T-cell (primary cell): ENCODE measurements around the gene PIGM. TPM values are rescaled to one million over a fixed set of nuclear protein-coding genes. Genes with fewer than 3 reads are reported as not detected.
A peak's percentile ranks its signal among the peaks of the same experiment; 100 is the strongest.

ENCODE experiments used
- ATAC-seq, 4 experiments: fragments of 200-7000 bp in 3 of 4; fragments of 150-1000 bp in 1 of 4; cut with Tn5 transposase; replicated peaks in 1 of 4; 1 replicate in 3 of 4; 2 replicates in 1 of 4; pipeline ENCODE4 v1.10.0; 2021; ENCODE audit warnings: moderate library complexity in 3 of 4, mild to moderate bottlenecking in 2 of 4, moderate number of reproducible peaks in 1 of 4
- CTCF ChIA-PET, 2 donors: fragments of 300-600 bp; sonication (Branson Sonifier 250); formaldehyde crosslinking; loops; one replicate each; lab custom pipeline; 2022; ENCODE audit warnings: antibody characterized with exemption in 2 of 2; lab: Charles Lee
- POLR2A ChIA-PET, 2 donors: fragments of 300-600 bp; sonication (Branson Sonifier 250); formaldehyde crosslinking; loops; one replicate each; lab custom pipeline; 2022; ENCODE audit warnings: antibody characterized with exemption in 2 of 2; lab: Charles Lee
- DNase-seq, 35 experiments: peaks; one replicate each; pipeline versions ENCODE4 v3.0.0 to v3.0.0-alpha.2; 2013 to 2023
- H3K27ac ChIP-seq: one replicate; pipeline ENCODE4 v1.5.1; 2013; ENCODE audit warnings: low read length
- H3K27me3 ChIP-seq, 2 experiments: replicated peaks in 1 of 2; 1 replicate in 1 of 2; 2 replicates in 1 of 2; pipeline versions ENCODE4 v1.6.1 to v1.7.0; 2013; ENCODE audit warnings: low read length in 1 of 2, mixed read lengths in 1 of 2; ENCODE audit not compliant: control insufficient read depth in 2 of 2, insufficient read depth in 2 of 2; ENCODE audit errors: extremely low read depth in 1 of 2
- H3K36me3 ChIP-seq, 2 donors: 1 replicate in 1 of 2; 2 replicates in 1 of 2; pipeline versions ENCODE4 v1.6.1 to v1.7.0; 2013; ENCODE audit warnings: low read length in 1 of 2; ENCODE audit not compliant: control insufficient read depth in 2 of 2, insufficient read depth in 1 of 2; ENCODE audit errors: extremely low read depth in 1 of 2
- H3K4me1 ChIP-seq, 2 experiments: 1 replicate in 1 of 2; 2 replicates in 1 of 2; pipeline versions ENCODE4 v1.6.1 to v1.7.0; 2013; ENCODE audit warnings: low read length in 2 of 2, mixed read lengths in 1 of 2; ENCODE audit not compliant: insufficient read depth in 2 of 2, control insufficient read depth in 1 of 2; ENCODE audit errors: extremely low read depth in 1 of 2
- H3K4me3 ChIP-seq, 2 donors: 1 replicate in 1 of 2; 2 replicates in 1 of 2; pipeline versions ENCODE4 v1.5.1 to v1.7.0; 2013; ENCODE audit warnings: mild to moderate bottlenecking in 2 of 2, low read length in 1 of 2, moderate library complexity in 1 of 2; ENCODE audit not compliant: control insufficient read depth in 1 of 2; ENCODE audit errors: extremely low read depth in 1 of 2
- H3K9me3 ChIP-seq: 2 replicates; pipeline ENCODE4 v1.7.0; 2013
- H3K27ac Mint-ChIP-seq, 2 donors: one replicate each; pipeline ENCODE4 v1.8.0; 2020 to 2021; ENCODE audit warnings: mild to moderate bottlenecking in 2 of 2, mixed read lengths in 2 of 2
- H3K27me3 Mint-ChIP-seq, 2 donors: one replicate each; pipeline ENCODE4 v1.8.0; 2021 to 2022; ENCODE audit warnings: mixed read lengths in 2 of 2
- H3K36me3 Mint-ChIP-seq: one replicate; pipeline ENCODE4 v1.8.0; 2021; ENCODE audit warnings: mixed read lengths
- H3K4me1 Mint-ChIP-seq, 3 donors: one replicate each; pipeline ENCODE4 v1.8.0; 2020 to 2022; ENCODE audit warnings: mixed read lengths in 3 of 3, mild to moderate bottlenecking in 1 of 3
- H3K4me3 Mint-ChIP-seq, 3 donors: one replicate each; pipeline ENCODE4 v1.8.0; 2020 to 2022; ENCODE audit warnings: mild to moderate bottlenecking in 3 of 3, mixed read lengths in 3 of 3, moderate library complexity in 3 of 3
- H3K9me3 Mint-ChIP-seq, 3 donors: one replicate each; pipeline ENCODE4 v1.8.0; 2020 to 2022; ENCODE audit warnings: mixed read lengths in 3 of 3
- WGBS: methylation state at CpG from one replicate; pipeline ENCODE4 v1.1.5; 2013; ENCODE audit warnings: missing lambda C conversion rate; ENCODE audit not compliant: insufficient coverage; 5-methylcytosine and 5-hydroxymethylcytosine counted together
- total RNA-seq, 35 experiments: library from RNA in 6 of 35; stranded (reverse) in 6 of 35; fragments of 120-200 nt in 1 of 35; gene quantifications; one replicate each; pipeline versions ENCODE4 v1.2.1 to v1.2.4 and lab custom pipeline; 2013 to 2026

The PIGM gene
- total RNA-seq, 5 donors from 2014 or later (not counting 1 experiment from before 2014, with no cell fraction given), result 3.2 to 9.7 (median 8.4) TPM

DNA sequence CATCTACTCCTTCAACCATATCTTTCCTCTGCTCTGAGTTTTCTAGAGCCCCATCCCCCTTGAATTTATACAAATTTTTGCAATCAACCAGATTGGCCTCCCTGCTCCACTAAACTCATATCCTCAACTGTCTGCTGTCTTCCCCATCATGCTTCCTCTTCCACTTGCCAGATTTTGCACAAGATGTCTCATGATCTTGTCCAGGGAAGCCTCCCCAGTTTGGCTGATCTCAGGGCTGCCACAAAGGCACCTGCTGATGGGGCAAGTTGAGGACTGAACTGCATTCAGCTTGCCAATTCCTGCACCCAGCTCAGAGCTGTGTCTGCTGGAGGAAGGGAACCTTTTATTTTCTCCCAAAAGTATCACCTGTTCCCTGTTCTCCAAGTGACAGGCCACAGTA lies 45.7 kb upstream of the PIGM start:
- H3K4me3 Mint-ChIP-seq, result no peak overlapping the region
- ATAC-seq (no peak), DNase-seq (no peak)
- no peak overlapping the region for H3K27ac Mint-ChIP-seq
- H3K4me1 ChIP-seq, result peaks cover 0 to 4% of the 10 kb centered on the region in 2 experiments
- peaks cover 10 to 41% of the 10 kb centered on the region in 2 experiments for H3K27me3 ChIP-seq
- peaks cover 48 to 75% of the 10 kb centered on the region in 2 donors for H3K27me3 Mint-ChIP-seq
- peaks cover 0 to 4% (median 0%) of the 10 kb centered on the region in 3 donors for H3K4me1 Mint-ChIP-seq
- H3K9me3 Mint-ChIP-seq, result no peaks in the 10 kb centered on the region
- no peaks in the 10 kb centered on the region for H3K36me3 Mint-ChIP-seq
- H3K4me3 ChIP-seq, result no peak overlapping the region
- H3K36me3 ChIP-seq, result no peaks in the 10 kb centered on the region
- CTCF ChIA-PET, result interaction anchor here (0.6 to 2.8 kb wide), 12 partner anchors 10 to 1148 kb away, joined by 3 to 19 read pairs (median 4); partner anchors contain the start of gene TOMM40L (in 1 of the 2)
- H3K9me3 ChIP-seq, result no peaks in the 10 kb centered on the region
- no peak overlapping the region for H3K27ac ChIP-seq
- POLR2A ChIA-PET, result no interaction called here

DNA sequence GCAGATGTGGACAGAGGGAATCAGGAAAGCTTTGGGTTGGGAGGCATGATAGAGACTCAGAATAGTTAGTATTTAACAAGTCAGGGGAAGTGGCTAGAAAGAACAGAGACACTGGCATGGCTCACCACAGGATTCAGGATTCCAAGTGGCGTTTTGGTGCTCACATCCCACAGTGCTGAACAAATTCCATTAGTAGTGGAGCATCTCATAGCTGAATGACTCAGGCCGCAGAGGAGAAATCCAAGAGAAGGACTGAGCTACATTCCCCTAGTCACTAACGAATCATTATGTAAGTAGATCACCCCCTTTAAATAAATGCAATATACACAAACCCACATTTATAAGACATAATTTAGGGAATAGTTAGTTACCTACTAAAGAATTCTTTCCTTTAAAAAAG lies 44.5 kb upstream of the PIGM start:
- Mint-ChIP-seq H3K36me3 (no peaks in the 10 kb centered on the region), H3K4me3 (no peak overlapping the region)
- no peak overlapping the region for H3K27ac ChIP-seq

DNA sequence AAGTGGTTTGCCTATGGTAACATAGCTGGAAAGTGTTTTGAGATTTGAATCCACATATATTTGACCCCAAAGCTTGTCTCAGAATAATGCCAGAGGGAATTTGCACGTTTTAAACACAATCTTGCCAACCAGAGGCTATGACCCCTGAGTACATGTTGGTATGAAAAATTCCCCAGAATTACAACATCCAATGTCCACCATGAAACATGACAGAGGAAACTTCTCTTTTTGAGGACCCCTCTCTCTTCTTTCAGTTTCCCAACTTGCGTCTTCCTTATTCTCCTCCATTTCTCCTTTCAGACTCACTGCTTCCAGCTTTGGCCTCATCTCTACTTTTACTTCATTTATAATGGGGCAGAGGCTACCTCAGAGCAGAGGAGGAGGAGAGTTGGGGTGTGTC lies 44.0 kb upstream of the PIGM start:
- Histone ChIP-seq H3K4me1 (peaks cover 1 to 5% of the 10 kb centered on the region in 2 experiments), H3K4me3 (no peak overlapping the region), H3K27ac (no peak overlapping the region), H3K27me3 (peaks cover 12 to 28% of the 10 kb centered on the region in 2 experiments), H3K9me3 (no peaks in the 10 kb centered on the region), H3K36me3 (no peaks in the 10 kb centered on the region)
- peaks cover under 1 to 10% (median 3%) of the 10 kb centered on the region in 3 donors for H3K4me1 Mint-ChIP-seq
- WGBS, result no CpG with 5 or more reads among the region's 2 CpGs
- H3K27ac Mint-ChIP-seq, result no peak overlapping the region
- no peaks in the 10 kb centered on the region for H3K36me3 Mint-ChIP-seq
- CTCF ChIA-PET, result interaction anchor here in 1 of 2 donors (1.1 kb wide), 1 partner anchor 12 kb away, joined by 4 read pairs; no protein-coding TSS in a partner anchor
- H3K4me3 Mint-ChIP-seq, result no peak overlapping the region
- peaks cover 48 to 72% of the 10 kb centered on the region in 2 donors for H3K27me3 Mint-ChIP-seq
- POLR2A ChIA-PET, result no interaction called here
- no peak for ATAC-seq
- no peak for DNase-seq
- no peaks in the 10 kb centered on the region for H3K9me3 Mint-ChIP-seq

More for the DNA sequence above, 44.5 kb upstream of the PIGM start:
- Mint-ChIP-seq H3K27ac (no peak overlapping the region), H3K4me1 (peaks cover 0 to 9% (median 2%) of the 10 kb centered on the region in 3 donors), H3K9me3 (no peaks in the 10 kb centered on the region), H3K27me3 (peaks cover 52 to 74% of the 10 kb centered on the region in 2 donors)
- Histone ChIP-seq H3K27me3 (peaks cover 11 to 33% of the 10 kb centered on the region in 2 experiments), H3K4me3 (no peak overlapping the region), H3K9me3 (no peaks in the 10 kb centered on the region), H3K36me3 (no peaks in the 10 kb centered on the region), H3K4me1 (peaks cover 0 to 4% of the 10 kb centered on the region in 2 experiments)
- no peak for ATAC-seq
- no peak for DNase-seq
- ChIA-PET POLR2A (no interaction called here), CTCF (interaction anchor here (1.1 to 2.8 kb wide), 2 partner anchors 11 to 13 kb away, joined by 4 to 16 read pairs; no protein-coding TSS in a partner anchor)
- WGBS, result 71% methylated on average over 1 of the region's 3 CpGs

DNA sequence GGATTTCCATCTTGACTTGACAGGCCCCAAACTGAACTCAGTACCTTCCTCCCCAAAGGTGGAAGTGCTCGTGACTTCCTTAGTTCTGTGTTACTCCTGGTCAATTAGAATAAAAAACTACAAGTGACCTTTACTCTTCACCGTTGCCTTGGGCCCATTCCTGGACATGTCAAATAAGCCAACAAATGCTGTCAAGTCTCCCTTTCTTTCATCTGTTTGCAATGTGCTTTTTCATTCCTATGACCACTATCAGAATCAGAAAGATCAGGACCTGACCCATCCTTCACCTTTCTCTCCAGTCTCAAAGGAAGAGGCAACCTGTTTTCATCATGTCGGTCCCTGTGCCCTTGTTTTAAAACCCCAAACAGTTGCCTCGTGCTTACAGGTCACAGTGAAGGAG lies 43.1 kb upstream of the PIGM start:
- POLR2A ChIA-PET, result no interaction called here
- H3K4me3 ChIP-seq, result no peak overlapping the region
- no peak overlapping the region for H3K27ac ChIP-seq
- ATAC-seq (no peak), DNase-seq (no peak)
- H3K9me3 Mint-ChIP-seq, result no peaks in the 10 kb centered on the region
- peaks cover 7 to 17% (median 10%) of the 10 kb centered on the region in 3 donors for H3K4me1 Mint-ChIP-seq
- CTCF ChIA-PET, result interaction anchor here in 1 of 2 donors (0.7 kb wide), 1 partner anchor 28 kb away, joined by 3 read pairs; no protein-coding TSS in a partner anchor
- 63% methylated on average over 3 of the region's 4 CpGs for WGBS
- no peaks in the 10 kb centered on the region for H3K36me3 ChIP-seq
- H3K36me3 Mint-ChIP-seq, result no peaks in the 10 kb centered on the region
- H3K27me3 ChIP-seq, result peaks cover 6 to 34% of the 10 kb centered on the region in 2 experiments
- H3K9me3 ChIP-seq, result no peaks in the 10 kb centered on the region
- H3K27ac Mint-ChIP-seq, result peak overlapping the region in 1 of 2 donors; percentile 6
- H3K4me1 ChIP-seq, result peaks cover 3 to 14% of the 10 kb centered on the region in 2 experiments
- H3K27me3 Mint-ChIP-seq, result peaks cover 45 to 69% of the 10 kb centered on the region in 2 donors
- no peak overlapping the region for H3K4me3 Mint-ChIP-seq

DNA sequence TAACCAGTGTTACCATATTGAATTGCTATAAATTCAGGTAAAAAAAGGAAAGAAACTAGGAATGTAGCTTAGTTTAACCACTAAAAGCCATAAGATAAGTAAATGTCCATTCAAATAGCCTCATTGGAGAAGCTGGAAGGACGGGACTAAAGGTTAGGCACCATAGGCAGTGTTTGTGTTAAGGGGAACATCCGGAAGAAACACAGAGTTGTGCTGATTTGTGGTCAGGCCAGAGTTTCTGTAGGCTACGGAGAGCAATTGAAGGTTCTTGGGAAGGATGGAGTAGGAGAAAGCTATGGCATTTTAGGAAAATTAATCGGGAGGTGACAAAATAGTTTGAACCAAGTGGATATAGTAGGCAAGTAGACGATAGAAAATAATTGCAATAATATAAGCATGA lies 39.5 kb upstream of the PIGM start:
- 88% methylated on average over 5 of the region's 5 CpGs for WGBS

DNA sequence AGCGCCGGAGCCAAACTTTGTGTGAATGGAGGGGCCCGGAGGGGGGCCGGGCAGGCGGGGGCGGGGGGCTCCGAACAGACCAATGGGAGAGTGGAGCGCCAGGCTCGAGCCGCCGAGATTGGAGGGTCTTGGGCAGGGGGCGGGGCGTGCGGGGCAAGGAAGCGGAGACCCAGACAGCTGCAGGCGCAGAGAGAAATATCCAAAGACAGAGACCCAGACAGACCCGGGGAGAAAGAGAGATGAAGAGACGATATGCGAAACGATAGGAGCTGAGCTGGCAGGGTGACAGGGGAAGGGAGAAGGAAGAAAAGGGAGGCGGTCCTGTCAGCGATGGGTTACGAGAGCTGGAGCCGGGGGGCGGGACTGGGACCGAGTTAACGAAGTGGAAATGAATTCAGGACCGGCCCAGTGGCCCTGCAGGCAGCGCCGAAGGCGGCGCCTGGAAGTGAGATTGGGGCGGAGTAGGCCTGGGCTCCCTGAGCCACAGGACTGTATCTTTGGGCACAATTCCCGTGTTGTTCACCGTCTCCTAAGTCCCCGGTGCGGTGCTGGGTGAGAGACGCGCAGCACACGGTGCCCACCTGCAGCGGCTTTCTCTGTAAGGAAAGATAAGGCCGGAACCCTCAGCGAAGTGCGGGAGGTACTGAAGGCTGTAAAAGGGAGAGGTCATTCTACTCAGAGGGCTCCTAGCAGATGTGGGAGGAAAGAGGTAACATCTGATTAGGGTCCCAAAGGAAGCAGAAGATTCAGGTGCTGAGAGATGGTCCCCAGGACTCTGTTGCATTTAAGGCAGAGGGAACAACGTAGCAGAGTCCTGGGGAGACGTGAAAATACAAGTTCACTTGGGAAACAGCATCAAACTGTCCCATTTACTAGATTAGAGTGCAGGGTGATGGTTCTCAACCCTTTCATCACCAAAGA lies 38.7 kb upstream of the PIGM start:
- H3K4me3 Mint-ChIP-seq, result peak overlapping the region; percentile 84 to 98 (median 85)
- peaks cover 11 to 17% (median 14%) of the 10 kb centered on the region in 3 donors for H3K4me1 Mint-ChIP-seq
- H3K27me3 Mint-ChIP-seq, result peaks cover 23 to 56% of the 10 kb centered on the region in 2 donors
- no peaks in the 10 kb centered on the region for H3K36me3 Mint-ChIP-seq
- H3K4me1 ChIP-seq, result peaks cover 3 to 14% of the 10 kb centered on the region in 2 experiments
- POLR2A ChIA-PET, result no interaction called here
- peak overlapping the region in 1 of 2 donors; percentile 18 for H3K27ac Mint-ChIP-seq
- ATAC-seq, result peak; percentile 95 to 97 (median 95)
- no peaks in the 10 kb centered on the region for H3K9me3 Mint-ChIP-seq
- H3K9me3 ChIP-seq, result no peaks in the 10 kb centered on the region
- 4% methylated on average over 36 of the region's 46 CpGs for WGBS
- no peak overlapping the region for H3K27ac ChIP-seq
- peaks cover 2 to 41% of the 10 kb centered on the region in 2 experiments for H3K27me3 ChIP-seq
- H3K4me3 ChIP-seq, result peak overlapping the region; percentile 63 to 79
- no peaks in the 10 kb centered on the region for H3K36me3 ChIP-seq
- DNase-seq, result peak; percentile 55 to 85 (median 72)
- CTCF ChIA-PET, result interaction anchor here (1.0 kb wide), 2 partner anchors 8 to 10 kb away, joined by 3 to 5 read pairs; no protein-coding TSS in a partner anchor

More for the DNA sequence above, 39.5 kb upstream of the PIGM start:
- ChIA-PET CTCF (interaction anchor here in 1 of 2 donors (1.1 kb wide), 1 partner anchor 14 kb away, joined by 5 read pairs; no protein-coding TSS in a partner anchor), POLR2A (interaction anchor here in 1 of 2 donors (0.6 kb wide), 1 partner anchor 597 kb away, joined by 3 read pairs; no protein-coding TSS in a partner anchor)
- H3K4me3 ChIP-seq, result no peak overlapping the region
- peaks cover 11 to 17% (median 14%) of the 10 kb centered on the region in 3 donors for H3K4me1 Mint-ChIP-seq
- H3K27ac Mint-ChIP-seq, result no peak overlapping the region
- no peaks in the 10 kb centered on the region for H3K36me3 Mint-ChIP-seq
- no peak overlapping the region for H3K27ac ChIP-seq
- H3K27me3 ChIP-seq, result peaks cover 2 to 41% of the 10 kb centered on the region in 2 experiments
- H3K4me1 ChIP-seq, result peaks cover 3 to 14% of the 10 kb centered on the region in 2 experiments
- ATAC-seq (no peak), DNase-seq (no peak)
- no peak overlapping the region for H3K4me3 Mint-ChIP-seq
- H3K9me3 ChIP-seq, result no peaks in the 10 kb centered on the region
- H3K27me3 Mint-ChIP-seq, result peaks cover 23 to 62% of the 10 kb centered on the region in 2 donors
- H3K9me3 Mint-ChIP-seq, result no peaks in the 10 kb centered on the region
- H3K36me3 ChIP-seq, result no peaks in the 10 kb centered on the region
